CD14-positive monocyte (primary cell): Measurements from ENCODE around the gene SCRN1. TPM values are rescaled to one million over a fixed set of nuclear protein-coding genes. Genes with fewer than 3 reads are reported as not detected.
A peak's percentile ranks its signal among the peaks of the same experiment; 100 is the strongest.

Source experiments
- DNase-seq, 3 donors: peaks; one replicate each; pipeline ENCODE4 v3.0.0-alpha.2; 2011 to 2022
- H2AFZ ChIP-seq: 2 replicates; pipeline ENCODE4 v1.6.0; 2012; ENCODE audit warnings: mild to moderate bottlenecking, low read depth, low read length, inconsistent platforms; ENCODE audit not compliant: insufficient read depth, poor library complexity, severe bottlenecking
- H3K27ac ChIP-seq, 2 donors: 1 replicate in 1 of 2; 2 replicates in 1 of 2; pipeline ENCODE4 v1.5.1; 2012 to 2013; ENCODE audit warnings: low read length in 2 of 2, control low read depth in 1 of 2, inconsistent platforms in 1 of 2, low read depth in 1 of 2, mild to moderate bottlenecking in 1 of 2
- H3K27me3 ChIP-seq, 2 donors: one replicate each; pipeline versions ENCODE4 v1.6.0 to v1.6.1; 2011 to 2013; ENCODE audit warnings: low read length in 2 of 2; ENCODE audit not compliant: control insufficient read depth in 2 of 2, insufficient read depth in 2 of 2
- H3K36me3 ChIP-seq, 2 donors: replicated peaks in 1 of 2; 1 replicate in 1 of 2; 2 replicates in 1 of 2; pipeline versions ENCODE4 v1.5.1 to v1.6.1; 2012 to 2013; ENCODE audit warnings: low read length in 2 of 2, control low read depth in 1 of 2, inconsistent platforms in 1 of 2, mild to moderate bottlenecking in 1 of 2; ENCODE audit not compliant: insufficient read depth in 2 of 2, control insufficient read depth in 1 of 2
- H3K4me1 ChIP-seq, 2 donors: 1 replicate in 1 of 2; 2 replicates in 1 of 2; pipeline versions ENCODE4 v1.5.1 to v1.6.1; 2012 to 2013; ENCODE audit warnings: low read length in 2 of 2, control low read depth in 1 of 2, inconsistent platforms in 1 of 2, mild to moderate bottlenecking in 1 of 2, moderate library complexity in 1 of 2; ENCODE audit not compliant: insufficient read depth in 2 of 2, control insufficient read depth in 1 of 2
- H3K4me2 ChIP-seq: replicated peaks from 2 replicates; pipeline ENCODE3; 2012; ENCODE audit warnings: low read length, moderate library complexity, mild to moderate bottlenecking; ENCODE audit not compliant: poor library complexity, severe bottlenecking; ENCODE audit errors: extremely low read depth
- H3K4me3 ChIP-seq, 3 experiments: fragments of 200-600 bp in 1 of 3; sonication (generic) in 1 of 3; replicated peaks in 1 of 3; 1 replicate in 2 of 3; 2 replicates in 1 of 3; pipeline ENCODE4 v1.5.1; 2011 to 2013; ENCODE audit warnings: low read length in 3 of 3, mild to moderate bottlenecking in 3 of 3, control low read depth in 2 of 3, low read depth in 2 of 3, inconsistent platforms in 1 of 3, moderate library complexity in 1 of 3
- H3K79me2 ChIP-seq: 2 replicates; pipeline ENCODE4 v1.6.0; 2012; ENCODE audit warnings: mild to moderate bottlenecking, control low read depth, inconsistent platforms, low read length, moderate library complexity; ENCODE audit not compliant: insufficient read depth
- H3K9ac ChIP-seq: 2 replicates; pipeline ENCODE4 v1.6.0; 2017; ENCODE audit warnings: low read length, mild to moderate bottlenecking; ENCODE audit not compliant: insufficient read depth, poor library complexity, severe bottlenecking
- H3K9me3 ChIP-seq, 2 donors: replicated peaks in 1 of 2; 1 replicate in 1 of 2; 2 replicates in 1 of 2; pipeline versions ENCODE4 v1.5.1 to v1.6.1; 2012 to 2013; ENCODE audit warnings: low read length in 2 of 2, control low read depth in 1 of 2; ENCODE audit not compliant: control insufficient read depth in 1 of 2, insufficient read depth in 1 of 2
- H4K20me1 ChIP-seq: 2 replicates; pipeline ENCODE4 v1.6.0; 2012; ENCODE audit warnings: mild to moderate bottlenecking, low read length, control low read depth, moderate library complexity; ENCODE audit not compliant: insufficient read depth
- H3K27ac Mint-ChIP-seq, 7 donors: one replicate each; pipeline ENCODE4 v1.8.0; 2020; ENCODE audit warnings: mild to moderate bottlenecking in 7 of 7, mixed read lengths in 7 of 7, moderate library complexity in 6 of 7, inconsistent platforms in 2 of 7
- H3K27me3 Mint-ChIP-seq, 3 donors: one replicate each; pipeline ENCODE4 v1.8.0; 2021 to 2022; ENCODE audit warnings: low read depth in 3 of 3, mild to moderate bottlenecking in 3 of 3, mixed read lengths in 3 of 3, moderate library complexity in 3 of 3, inconsistent platforms in 1 of 3
- H3K36me3 Mint-ChIP-seq, 2 donors: one replicate each; pipeline ENCODE4 v1.8.0; 2020; ENCODE audit warnings: mixed read lengths in 2 of 2, inconsistent platforms in 1 of 2, mild to moderate bottlenecking in 1 of 2
- H3K4me1 Mint-ChIP-seq: one replicate; pipeline ENCODE4 v1.8.0; 2020; ENCODE audit warnings: mild to moderate bottlenecking, mixed read lengths
- H3K4me3 Mint-ChIP-seq, 2 donors: one replicate each; pipeline ENCODE4 v1.8.0; 2020; ENCODE audit warnings: mild to moderate bottlenecking in 2 of 2, mixed read lengths in 2 of 2, moderate library complexity in 1 of 2
- H3K9me3 Mint-ChIP-seq, 7 donors: one replicate each; pipeline ENCODE4 v1.8.0; 2020 to 2022; ENCODE audit warnings: mixed read lengths in 7 of 7, mild to moderate bottlenecking in 6 of 7, moderate library complexity in 6 of 7, inconsistent platforms in 2 of 7
- WGBS: methylation state at CpG from one replicate; pipeline ENCODE4 v1.1.5; 2013; ENCODE audit warnings: missing lambda C conversion rate; ENCODE audit not compliant: insufficient coverage; 5-methylcytosine and 5-hydroxymethylcytosine counted together
- intact Hi-C, 2 donors: fragments of 100-400 bp; cut with micrococcal nuclease; formaldehyde crosslinking; loops; one replicate each; pipeline versions ENCODE4 v1.15.0 to v1.15.1; 2023
- polyA plus RNA-seq, 3 donors: library from polyadenylated mRNA; depleted of rRNA in 1 of 3; unstranded in 2 of 3; stranded (reverse) in 1 of 3; fragments of 300-500 nt in 2 of 3; fragments of >200 nt in 1 of 3; fragmentation: Illumina TruSeq in 2 of 3; gene quantifications; 1 replicate in 2 of 3; 2 replicates in 1 of 3; pipeline ENCODE4 v1.2.3, GENCODE V29; 2012 to 2021
- TF ChIP-seq, protein P1 (sequence below): fragments of 200-600 bp; IDR thresholded peaks from one replicate; pipeline ENCODE4 v1.8.0; 2022; ENCODE audit warnings: antibody characterized with exemption, mild to moderate bottlenecking

SCRN1 gene
- polyA plus RNA-seq, 3 donors = 8.4 to 12.1 (median 8.6) TPM

- peaks cover 12 to 23% (median 18%) of the 10 kb centered on the region in 3 donors for H3K27me3 Mint-ChIP-seq
- peaks cover 20% of the 10 kb centered on the region for H3K4me1 Mint-ChIP-seq
- H3K27me3 ChIP-seq = peaks cover 3 to 13% of the 10 kb centered on the region in 2 donors
- no peaks in the 10 kb centered on the region for H4K20me1 ChIP-seq
- H3K36me3 Mint-ChIP-seq = peaks cover 0 to 2% of the 10 kb centered on the region in 2 donors
- no peak overlapping the region for H3K4me3 ChIP-seq
- intact Hi-C loops = loop anchor here in 1 of 2 donors (10.0 kb wide), 1 partner anchor 185 kb away; no protein-coding TSS in a partner anchor
- H3K9me3 Mint-ChIP-seq = no peaks in the 10 kb centered on the region
- no peak for DNase-seq
- no peaks in the 10 kb centered on the region for H3K79me2 ChIP-seq
- no peak overlapping the region for H3K27ac ChIP-seq
- no peak overlapping the region for H2AFZ ChIP-seq
- no peaks in the 10 kb centered on the region for H3K36me3 ChIP-seq
- no peak overlapping the region for H3K27ac Mint-ChIP-seq
- TF ChIP-seq, protein P1, sequence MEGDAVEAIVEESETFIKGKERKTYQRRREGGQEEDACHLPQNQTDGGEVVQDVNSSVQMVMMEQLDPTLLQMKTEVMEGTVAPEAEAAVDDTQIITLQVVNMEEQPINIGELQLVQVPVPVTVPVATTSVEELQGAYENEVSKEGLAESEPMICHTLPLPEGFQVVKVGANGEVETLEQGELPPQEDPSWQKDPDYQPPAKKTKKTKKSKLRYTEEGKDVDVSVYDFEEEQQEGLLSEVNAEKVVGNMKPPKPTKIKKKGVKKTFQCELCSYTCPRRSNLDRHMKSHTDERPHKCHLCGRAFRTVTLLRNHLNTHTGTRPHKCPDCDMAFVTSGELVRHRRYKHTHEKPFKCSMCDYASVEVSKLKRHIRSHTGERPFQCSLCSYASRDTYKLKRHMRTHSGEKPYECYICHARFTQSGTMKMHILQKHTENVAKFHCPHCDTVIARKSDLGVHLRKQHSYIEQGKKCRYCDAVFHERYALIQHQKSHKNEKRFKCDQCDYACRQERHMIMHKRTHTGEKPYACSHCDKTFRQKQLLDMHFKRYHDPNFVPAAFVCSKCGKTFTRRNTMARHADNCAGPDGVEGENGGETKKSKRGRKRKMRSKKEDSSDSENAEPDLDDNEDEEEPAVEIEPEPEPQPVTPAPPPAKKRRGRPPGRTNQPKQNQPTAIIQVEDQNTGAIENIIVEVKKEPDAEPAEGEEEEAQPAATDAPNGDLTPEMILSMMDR = no peak
- H3K9ac ChIP-seq = no peak overlapping the region
- no peak overlapping the region for H3K4me2 ChIP-seq
- H3K9me3 ChIP-seq = no peaks in the 10 kb centered on the region
- no peak overlapping the region for H3K4me3 Mint-ChIP-seq
- peaks cover 0 to 2% of the 10 kb centered on the region in 2 donors for H3K4me1 ChIP-seq
- WGBS = no CpG with 5 or more reads among the region's 2 CpGs
Measured at GRCh38 chr7:29879609-29880008, 110.0 kb downstream of the SCRN1 start.

- Histone ChIP-seq H3K27me3 (peaks cover 0 to 4% of the 10 kb centered on the region in 2 donors), H3K4me2 (no peak overlapping the region), H4K20me1 (no peaks in the 10 kb centered on the region), H3K4me1 (no peaks in the 10 kb centered on the region), H3K27ac (no peak overlapping the region), H3K79me2 (no peaks in the 10 kb centered on the region), H3K9me3 (no peaks in the 10 kb centered on the region), H2AFZ (peak overlapping the region; percentile 32), H3K4me3 (no peak overlapping the region), H3K9ac (no peak overlapping the region), H3K36me3 (no peaks in the 10 kb centered on the region)
- peak; percentile 15 to 45 (median 22) for DNase-seq
- TF ChIP-seq, protein P1 = peak; percentile 74
- Mint-ChIP-seq H3K9me3 (no peaks in the 10 kb centered on the region), H3K4me1 (peaks cover 12% of the 10 kb centered on the region), H3K27ac (no peak overlapping the region), H3K36me3 (peaks cover 0 to under 1% of the 10 kb centered on the region in 2 donors), H3K27me3 (peaks cover 4 to 10% (median 4%) of the 10 kb centered on the region in 3 donors), H3K4me3 (peak overlapping the region in 1 of 2 donors; percentile 61)
- intact Hi-C loops = no loop called here
- 10% methylated on average over 3 of the region's 5 CpGs for WGBS
Measured at GRCh38 chr7:29878081-29878688, 111.4 kb downstream of the SCRN1 start.
